WTC11 (cell line): ENCODE results near the gene ST6GALNAC1. TPM values are rescaled to one million over a fixed set of nuclear protein-coding genes. Genes with fewer than 3 reads are reported as not detected.

Source experiments
- RORB ChIP-seq: fragments of 250-450 bp; sonication (Bioruptor Pico); IDR thresholded peaks from 2 replicates; pipeline ENCODE4 v1.9.0; 2021; ENCODE audit warnings: mild to moderate bottlenecking
- TEAD1 ChIP-seq: sonication (generic); formaldehyde crosslinking; IDR thresholded peaks from 2 replicates; pipeline ENCODE4 v1.8.0; 2022; ENCODE audit warnings: mild to moderate bottlenecking, missing genetic modification reagents
- USF2 ChIP-seq: sonication (generic); formaldehyde crosslinking; IDR thresholded peaks from 2 replicates; pipeline ENCODE4 v1.8.1; 2023; ENCODE audit warnings: mild to moderate bottlenecking, missing genetic modification reagents, moderate library complexity
- ZNF281 ChIP-seq: sonication (generic); formaldehyde crosslinking; IDR thresholded peaks from 2 replicates; pipeline ENCODE4 v1.8.0; 2023; ENCODE audit warnings: mild to moderate bottlenecking, missing genetic modification reagents
- ZNF425 ChIP-seq: fragments of 250-450 bp; sonication (Bioruptor Pico); conservative IDR thresholded peaks from 2 replicates; pipeline ENCODE4 v1.9.0; 2021; ENCODE audit warnings: mild to moderate bottlenecking
- total RNA-seq: library from RNA; stranded (reverse); gene quantifications from 3 replicates; pipeline ENCODE4 v1.2.3, GENCODE V29; 2021

Gene ST6GALNAC1
- total RNA-seq, 1 experiment from 2014 or later: 0.13 TPM

- TF ChIP-seq ZNF281 (CRISPR knock-in tag): no peak
- TF ChIP-seq USF2 (CRISPR knock-in tag): no peak
- no peak for TF ChIP-seq RORB (CRISPR knock-in tag)
- TF ChIP-seq TEAD1 (CRISPR knock-in tag): no peak
- no peak for TF ChIP-seq ZNF425 (CRISPR knock-in tag)
Measured at GRCh38 chr17:76575570-76575969, 68.0 kb downstream of the ST6GALNAC1 start (continued).

Other genes starting within 250 kb of the ST6GALNAC1 start
- gene UBE2O, start 190.6 kb downstream of the ST6GALNAC1 start, total RNA-seq: 57.1 to 68.9 TPM (median 59.6 TPM) in 3 replicates
- 0.17 to 0.57 TPM in 2 of 3 replicates, not detected in the other for gene AANAT, start 176.2 kb downstream of the ST6GALNAC1 start, total RNA-seq
- 28.6 to 33.0 TPM (median 31.5 TPM) in 3 replicates for gene RHBDF2, start 142.3 kb downstream of the ST6GALNAC1 start, total RNA-seq
- 3.6 to 5.3 TPM (median 5.1 TPM) in 3 replicates for gene CYGB, start 106.0 kb downstream of the ST6GALNAC1 start, total RNA-seq
- 2.7 to 4.5 TPM (median 4.0 TPM) in 3 replicates for gene PRCD, start 103.7 kb downstream of the ST6GALNAC1 start, total RNA-seq
- gene ST6GALNAC2, start 57.9 kb downstream of the ST6GALNAC1 start, total RNA-seq: 0.30 TPM in 1 of 3 replicates, not detected in the others
- gene MXRA7, start 67.2 kb upstream of the ST6GALNAC1 start, total RNA-seq: 46.5 to 53.7 TPM (median 48.2 TPM) in 3 replicates
- gene JMJD6, start 82.8 kb upstream of the ST6GALNAC1 start, total RNA-seq: 20.3 to 23.8 TPM (median 21.6 TPM) in 3 replicates
- 43.3 to 48.5 TPM (median 48.3 TPM) in 3 replicates for gene METTL23, start 83.1 kb upstream of the ST6GALNAC1 start, total RNA-seq
- gene SRSF2, start 93.6 kb upstream of the ST6GALNAC1 start, total RNA-seq: 355 to 410 TPM (median 407 TPM) in 3 replicates
- gene MFSD11, start 94.4 kb upstream of the ST6GALNAC1 start, total RNA-seq: 16.6 to 26.4 TPM (median 24.1 TPM) in 3 replicates
- 11.5 to 12.0 TPM (median 11.6 TPM) in 3 replicates for gene MGAT5B, start 224.6 kb upstream of the ST6GALNAC1 start, total RNA-seq